Measurements from ENCODE around the gene MEP1A.

Gene MEP1A

GRCh38 chr6:46808806-46809205 lies 15.6 kb downstream of the MEP1A start:
- no CpG with 5 or more reads among the region's 1 CpG for WGBS (ENCODE audit: extremely low coverage, insufficient coverage, low lambda C conversion rate)
- no peak overlapping the region for H3K9ac ChIP-seq (ENCODE audit: low read length)
- H4K8ac ChIP-seq (ENCODE audit: low read depth, low read length): peak overlapping the region; percentile 56
- H3K4me1 ChIP-seq (ENCODE audit: control insufficient read depth, low read depth, low read length): no peaks in the 10 kb centered on the region
- no peaks in the 10 kb centered on the region for H3K27me3 ChIP-seq (ENCODE audit: insufficient read depth, low read length, poor library complexity)
- no peak overlapping the region for H3K18ac ChIP-seq (ENCODE audit: low read length)
- no peaks in the 10 kb centered on the region for H3K36me3 ChIP-seq (ENCODE audit: control insufficient read depth, insufficient read depth, low read length)
- H3K27ac ChIP-seq (ENCODE audit: low read depth, low read length): no peak overlapping the region
- H2AK5ac ChIP-seq (ENCODE audit: low read length): no peak overlapping the region
- no peak overlapping the region for H3K4ac ChIP-seq (ENCODE audit: low read depth, low read length)
- H3K23ac ChIP-seq (ENCODE audit: low read length): no peak overlapping the region
- H2BK5ac ChIP-seq (ENCODE audit: low read length): no peak overlapping the region
- no peak overlapping the region for H3K4me3 ChIP-seq (ENCODE audit: low read length)
- no peaks in the 10 kb centered on the region for H3K79me1 ChIP-seq (ENCODE audit: low read length)
- DNase-seq: no peak
- H3K56ac ChIP-seq (ENCODE audit: low read length): no peak overlapping the region
- no peak overlapping the region for H3K4me2 ChIP-seq (ENCODE audit: low read length)
- no peak overlapping the region for H2BK120ac ChIP-seq (ENCODE audit: low read depth, low read length)
- H4K5ac ChIP-seq (ENCODE audit: low read length): no peak overlapping the region
- no peaks in the 10 kb centered on the region for H3K79me2 ChIP-seq (ENCODE audit: control insufficient read depth, insufficient read depth, low read length)
- H2BK15ac ChIP-seq (replicated peaks; ENCODE audit: low read depth): no peak overlapping the region

DNA sequence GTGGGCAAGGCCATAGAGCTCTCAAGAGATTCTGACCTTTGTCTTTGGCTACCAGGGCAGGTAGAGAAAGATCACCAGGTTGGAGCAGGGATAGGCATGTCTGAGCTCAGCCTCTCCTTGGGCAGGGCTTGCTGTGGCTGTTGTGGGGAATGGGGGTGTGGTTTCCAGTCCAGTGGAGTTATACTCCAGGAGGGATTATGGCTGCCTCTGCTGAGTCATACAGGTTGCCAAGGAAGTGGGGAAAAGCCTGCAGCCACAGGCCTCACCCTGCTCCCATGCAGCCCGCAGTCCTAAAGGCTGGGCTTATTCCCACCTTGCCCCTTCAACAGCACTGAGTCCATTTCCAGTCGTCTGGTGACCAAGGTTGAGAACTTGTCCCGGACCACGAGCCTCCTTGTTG lies 21.9 kb downstream of the MEP1A start:
- Histone ChIP-seq H2BK120ac (ENCODE audit: low read depth, low read length) (no peak overlapping the region), H3K23ac (ENCODE audit: low read length) (no peak overlapping the region)

DNA sequence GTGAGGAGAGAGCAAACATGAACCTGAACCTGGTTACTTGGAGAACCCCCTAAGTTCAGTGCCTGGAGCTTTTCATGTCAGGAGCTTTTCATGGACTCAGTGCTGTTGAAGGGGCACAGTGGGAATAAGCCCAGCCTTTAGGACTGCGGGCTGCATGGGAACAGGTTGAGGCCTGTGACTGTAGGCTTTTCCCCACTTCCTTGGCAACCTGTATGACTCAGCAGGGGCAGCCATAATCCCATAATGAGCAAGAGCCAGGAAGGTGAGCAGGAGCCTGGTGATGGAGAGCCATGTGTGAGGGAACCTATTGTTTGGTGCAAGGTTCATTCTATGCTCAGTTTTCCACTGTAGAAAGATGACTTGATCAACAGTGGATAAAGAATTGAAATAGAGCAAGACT lies 23.4 kb downstream of the MEP1A start:
- no peak overlapping the region for H3K4me2 ChIP-seq (ENCODE audit: low read length)
- H2BK120ac ChIP-seq (ENCODE audit: low read depth, low read length): no peak overlapping the region
- peak overlapping the region; percentile 81 for H4K8ac ChIP-seq (ENCODE audit: low read depth, low read length)
- H3K18ac ChIP-seq (ENCODE audit: low read length): no peak overlapping the region
- no peaks in the 10 kb centered on the region for H3K27me3 ChIP-seq (ENCODE audit: insufficient read depth, low read length, poor library complexity)
- no peak overlapping the region for H3K9ac ChIP-seq (ENCODE audit: low read length)
- H3K4me3 ChIP-seq (ENCODE audit: low read length): no peak overlapping the region
- H3K27ac ChIP-seq (ENCODE audit: low read depth, low read length): no peak overlapping the region
- no peak overlapping the region for H4K5ac ChIP-seq (ENCODE audit: low read length)
- no peak overlapping the region for H3K4ac ChIP-seq (ENCODE audit: low read depth, low read length)
- no peaks in the 10 kb centered on the region for H3K79me2 ChIP-seq (ENCODE audit: control insufficient read depth, insufficient read depth, low read length)
- no peak overlapping the region for H2BK5ac ChIP-seq (ENCODE audit: low read length)
- H3K56ac ChIP-seq (ENCODE audit: low read length): no peak overlapping the region
- DNase-seq: no peak
- no peak overlapping the region for H2BK15ac ChIP-seq (replicated peaks; ENCODE audit: low read depth)
- H3K36me3 ChIP-seq (ENCODE audit: control insufficient read depth, insufficient read depth, low read length): no peaks in the 10 kb centered on the region
- no peaks in the 10 kb centered on the region for H3K4me1 ChIP-seq (ENCODE audit: control insufficient read depth, low read depth, low read length)
- no peak overlapping the region for H2AK5ac ChIP-seq (ENCODE audit: low read length)
- no CpG with 5 or more reads among the region's 1 CpG for WGBS (ENCODE audit: extremely low coverage, insufficient coverage, low lambda C conversion rate)
- no peaks in the 10 kb centered on the region for H3K79me1 ChIP-seq (ENCODE audit: low read length)
- H3K23ac ChIP-seq (ENCODE audit: low read length): no peak overlapping the region

More for the DNA sequence above, 21.9 kb downstream of the MEP1A start:
- H3K4ac ChIP-seq (ENCODE audit: low read depth, low read length): no peak overlapping the region
- no peaks in the 10 kb centered on the region for H3K79me1 ChIP-seq (ENCODE audit: low read length)
- no peak overlapping the region for H3K18ac ChIP-seq (ENCODE audit: low read length)
- no peak overlapping the region for H2BK5ac ChIP-seq (ENCODE audit: low read length)
- no peak overlapping the region for H4K8ac ChIP-seq (ENCODE audit: low read depth, low read length)
- H3K79me2 ChIP-seq (ENCODE audit: control insufficient read depth, insufficient read depth, low read length): no peaks in the 10 kb centered on the region
- no peak overlapping the region for H3K56ac ChIP-seq (ENCODE audit: low read length)
- H3K9ac ChIP-seq (ENCODE audit: low read length): no peak overlapping the region
- no peaks in the 10 kb centered on the region for H3K36me3 ChIP-seq (ENCODE audit: control insufficient read depth, insufficient read depth, low read length)
- H3K27ac ChIP-seq (ENCODE audit: low read depth, low read length): no peak overlapping the region
- no CpG with 5 or more reads among the region's 4 CpGs for WGBS (ENCODE audit: extremely low coverage, insufficient coverage, low lambda C conversion rate)
- no peak overlapping the region for H3K4me2 ChIP-seq (ENCODE audit: low read length)
- H2BK15ac ChIP-seq (replicated peaks; ENCODE audit: low read depth): no peak overlapping the region
- H3K4me3 ChIP-seq (ENCODE audit: low read length): no peak overlapping the region
- H3K4me1 ChIP-seq (ENCODE audit: control insufficient read depth, low read depth, low read length): no peaks in the 10 kb centered on the region
- H2AK5ac ChIP-seq (ENCODE audit: low read length): no peak overlapping the region
- DNase-seq: no peak
- H3K27me3 ChIP-seq (ENCODE audit: insufficient read depth, low read length, poor library complexity): no peaks in the 10 kb centered on the region
- H4K5ac ChIP-seq (ENCODE audit: low read length): no peak overlapping the region

GRCh38 chr6:46819561-46819960 lies 26.4 kb downstream of the MEP1A start:
- Histone ChIP-seq H3K36me3 (ENCODE audit: control insufficient read depth, insufficient read depth, low read length) (no peaks in the 10 kb centered on the region), H4K8ac (ENCODE audit: low read depth, low read length) (no peak overlapping the region), H3K4me3 (ENCODE audit: low read length) (no peak overlapping the region), H3K56ac (ENCODE audit: low read length) (no peak overlapping the region), H3K9ac (ENCODE audit: low read length) (no peak overlapping the region), H3K27me3 (ENCODE audit: insufficient read depth, low read length, poor library complexity) (no peaks in the 10 kb centered on the region), H2BK5ac (ENCODE audit: low read length) (no peak overlapping the region), H3K27ac (ENCODE audit: low read depth, low read length) (no peak overlapping the region), H2AK5ac (ENCODE audit: low read length) (no peak overlapping the region), H3K79me2 (ENCODE audit: control insufficient read depth, insufficient read depth, low read length) (no peaks in the 10 kb centered on the region), H3K79me1 (ENCODE audit: low read length) (no peaks in the 10 kb centered on the region), H3K4me2 (ENCODE audit: low read length) (no peak overlapping the region), H2BK15ac (replicated peaks; ENCODE audit: low read depth) (no peak overlapping the region), H2BK120ac (ENCODE audit: low read depth, low read length) (no peak overlapping the region), H3K4me1 (ENCODE audit: control insufficient read depth, low read depth, low read length) (no peaks in the 10 kb centered on the region), H4K5ac (ENCODE audit: low read length) (no peak overlapping the region), H3K23ac (ENCODE audit: low read length) (no peak overlapping the region), H3K18ac (ENCODE audit: low read length) (no peak overlapping the region), H3K4ac (ENCODE audit: low read depth, low read length) (no peak overlapping the region)
- WGBS (ENCODE audit: extremely low coverage, insufficient coverage, low lambda C conversion rate): no CpG with 5 or more reads among the region's 7 CpGs
- DNase-seq: peak; percentile 26

- no peak overlapping the region for H2BK5ac ChIP-seq (ENCODE audit: low read length)
- H2BK120ac ChIP-seq (ENCODE audit: low read depth, low read length): no peak overlapping the region
- H3K4me2 ChIP-seq (ENCODE audit: low read length): no peak overlapping the region
- no peaks in the 10 kb centered on the region for H3K79me2 ChIP-seq (ENCODE audit: control insufficient read depth, insufficient read depth, low read length)
- H3K27me3 ChIP-seq (ENCODE audit: insufficient read depth, low read length, poor library complexity): no peaks in the 10 kb centered on the region
- H3K36me3 ChIP-seq (ENCODE audit: control insufficient read depth, insufficient read depth, low read length): no peaks in the 10 kb centered on the region
- WGBS (ENCODE audit: extremely low coverage, insufficient coverage, low lambda C conversion rate): no CpG with 5 or more reads among the region's 4 CpGs
- H4K5ac ChIP-seq (ENCODE audit: low read length): no peak overlapping the region
- H3K9ac ChIP-seq (ENCODE audit: low read length): no peak overlapping the region
- DNase-seq: no peak
- H3K23ac ChIP-seq (ENCODE audit: low read length): no peak overlapping the region
- H3K4me1 ChIP-seq (ENCODE audit: control insufficient read depth, low read depth, low read length): no peaks in the 10 kb centered on the region
- no peak overlapping the region for H2BK15ac ChIP-seq (replicated peaks; ENCODE audit: low read depth)
- H3K4me3 ChIP-seq (ENCODE audit: low read length): no peak overlapping the region
- no peak overlapping the region for H3K27ac ChIP-seq (ENCODE audit: low read depth, low read length)
- H2AK5ac ChIP-seq (ENCODE audit: low read length): no peak overlapping the region
- H3K79me1 ChIP-seq (ENCODE audit: low read length): no peaks in the 10 kb centered on the region
- no peak overlapping the region for H3K56ac ChIP-seq (ENCODE audit: low read length)
- H3K18ac ChIP-seq (ENCODE audit: low read length): no peak overlapping the region
- no peak overlapping the region for H3K4ac ChIP-seq (ENCODE audit: low read depth, low read length)
- H4K8ac ChIP-seq (ENCODE audit: low read depth, low read length): no peak overlapping the region
Measured at GRCh38 chr6:46821458-46821881, 28.3 kb downstream of the MEP1A start.

DNA sequence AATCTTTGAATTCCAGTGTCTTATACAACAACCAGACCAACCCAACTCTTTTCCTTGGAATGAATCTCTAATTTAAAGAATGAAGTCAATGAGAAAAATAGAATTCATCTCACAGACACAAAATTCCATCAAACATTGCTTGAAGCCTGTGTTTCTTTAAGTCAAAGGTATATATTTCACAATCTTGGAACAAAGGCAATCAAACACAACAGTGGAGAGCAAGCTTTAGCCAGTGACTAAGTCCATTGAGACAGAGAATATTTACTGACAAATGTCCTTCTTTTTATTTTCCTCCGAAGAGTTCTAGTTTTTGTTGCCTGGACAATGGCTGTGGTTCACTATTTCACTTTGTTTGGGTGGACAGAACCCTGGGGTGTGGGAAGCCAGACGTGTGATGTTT lies 35.8 kb downstream of the MEP1A start:
- H3K9ac ChIP-seq (ENCODE audit: low read length): no peak overlapping the region
- no peak for DNase-seq
- no peaks in the 10 kb centered on the region for H3K79me2 ChIP-seq (ENCODE audit: control insufficient read depth, insufficient read depth, low read length)
- no peak overlapping the region for H3K56ac ChIP-seq (ENCODE audit: low read length)
- WGBS (ENCODE audit: extremely low coverage, insufficient coverage, low lambda C conversion rate): no CpG with 5 or more reads among the region's 2 CpGs
- no peak overlapping the region for H3K27ac ChIP-seq (ENCODE audit: low read depth, low read length)
- H3K23ac ChIP-seq (ENCODE audit: low read length): no peak overlapping the region
- H4K5ac ChIP-seq (ENCODE audit: low read length): no peak overlapping the region
- no peak overlapping the region for H2BK15ac ChIP-seq (replicated peaks; ENCODE audit: low read depth)
- no peaks in the 10 kb centered on the region for H3K36me3 ChIP-seq (ENCODE audit: control insufficient read depth, insufficient read depth, low read length)
- no peak overlapping the region for H2BK120ac ChIP-seq (ENCODE audit: low read depth, low read length)
- H3K79me1 ChIP-seq (ENCODE audit: low read length): no peaks in the 10 kb centered on the region
- no peak overlapping the region for H3K18ac ChIP-seq (ENCODE audit: low read length)
- H3K4ac ChIP-seq (ENCODE audit: low read depth, low read length): no peak overlapping the region
- H3K4me1 ChIP-seq (ENCODE audit: control insufficient read depth, low read depth, low read length): no peaks in the 10 kb centered on the region
- no peaks in the 10 kb centered on the region for H3K27me3 ChIP-seq (ENCODE audit: insufficient read depth, low read length, poor library complexity)
- no peak overlapping the region for H2BK5ac ChIP-seq (ENCODE audit: low read length)
- H2AK5ac ChIP-seq (ENCODE audit: low read length): no peak overlapping the region
- no peak overlapping the region for H3K4me3 ChIP-seq (ENCODE audit: low read length)
- no peak overlapping the region for H4K8ac ChIP-seq (ENCODE audit: low read depth, low read length)
- no peak overlapping the region for H3K4me2 ChIP-seq (ENCODE audit: low read length)

Measured in mesendoderm (in vitro differentiated cells).